PC-9 (cell line): ENCODE measurements around the gene DNM3. TPM values are rescaled to one million over a fixed set of nuclear protein-coding genes. Genes with fewer than 3 reads are reported as not detected.

ENCODE experiments used
- BruUV-seq: library from RNA; stranded (reverse); fragments of 400-500 nt; replicated peaks from 2 replicates; lab custom pipeline; 2021; lab: Mats Ljungman, UMichigan
- CTCF ChIA-PET: fragments of 300-600 bp; sonication (Branson Sonifier 250); formaldehyde crosslinking; loops from one replicate; lab custom pipeline; 2022; ENCODE audit warnings: antibody characterized with exemption; lab: Charles Lee
- POLR2A ChIA-PET: fragments of 300-600 bp; sonication (Branson Sonifier 250); formaldehyde crosslinking; loops from one replicate; lab custom pipeline; 2022; ENCODE audit warnings: antibody characterized with exemption; ENCODE audit not compliant: unreplicated experiment; lab: Charles Lee
- DNase-seq, 2 experiments: peaks; one replicate each; pipeline versions ENCODE4 v3.0.0 to v3.0.0-alpha.2; 2015 to 2022; ENCODE audit warnings: mixed read lengths in 1 of 2
- H2AFZ ChIP-seq: fragments of 200-600 bp; sonication (generic); 2 replicates; pipeline ENCODE4 v1.8.1; 2017; ENCODE audit warnings: antibody characterized with exemption
- H3F3A ChIP-seq: fragments of 200-600 bp; sonication (generic); 2 replicates; pipeline ENCODE4 v1.8.1; 2017; ENCODE audit warnings: antibody characterized with exemption, mild to moderate bottlenecking, low read depth; ENCODE audit not compliant: insufficient read depth
- H3K27ac ChIP-seq: fragments of 200-600 bp; sonication (generic); 2 replicates; pipeline ENCODE4 v1.6.1; 2016; ENCODE audit warnings: mixed run types
- H3K27me3 ChIP-seq: fragments of 200-600 bp; sonication (generic); 2 replicates; pipeline ENCODE4 v1.6.1; 2016; ENCODE audit warnings: low read depth, mixed run types; ENCODE audit not compliant: insufficient read depth
- H3K36me3 ChIP-seq: fragments of 200-600 bp; sonication (generic); 2 replicates; pipeline ENCODE4 v1.6.1; 2016; ENCODE audit warnings: low read depth, mixed run types
- H3K4me1 ChIP-seq: fragments of 200-600 bp; sonication (generic); replicated peaks from 2 replicates; pipeline ENCODE4 v1.6.1; 2016; ENCODE audit warnings: mixed run types; ENCODE audit not compliant: insufficient read depth
- H3K4me2 ChIP-seq: fragments of 200-600 bp; sonication (generic); 2 replicates; pipeline ENCODE4 v1.6.1; 2017; ENCODE audit warnings: mixed run types
- H3K4me3 ChIP-seq: fragments of 200-600 bp; sonication (generic); 2 replicates; pipeline ENCODE4 v1.6.1; 2016; ENCODE audit warnings: mixed run types
- H3K79me2 ChIP-seq: fragments of 200-600 bp; sonication (generic); 2 replicates; pipeline ENCODE4 v1.6.1; 2017; ENCODE audit warnings: low read depth, mixed run types
- H3K9me2 ChIP-seq: fragments of 200-600 bp; sonication (generic); 2 replicates; pipeline ENCODE4 v1.8.1; 2017; ENCODE audit warnings: mild to moderate bottlenecking; ENCODE audit not compliant: insufficient read depth
- H3K9me3 ChIP-seq: fragments of 200-600 bp; sonication (generic); 2 replicates; pipeline ENCODE4 v1.8.1; 2016; ENCODE audit warnings: low read depth; ENCODE audit not compliant: insufficient read depth
- H4K20me1 ChIP-seq: fragments of 200-600 bp; sonication (generic); 2 replicates; pipeline ENCODE4 v1.8.1; 2017; ENCODE audit not compliant: insufficient read depth
- CTCF ChIP-seq: fragments of 200-600 bp; sonication (generic); conservative IDR thresholded peaks from 2 replicates; pipeline ENCODE4 v1.6.1; 2017; ENCODE audit warnings: mixed run types, antibody characterized with exemption, mild to moderate bottlenecking, moderate library complexity
- EZH2 ChIP-seq: fragments of 200-600 bp; sonication (generic); IDR thresholded peaks from 2 replicates; pipeline ENCODE4 v1.8.0; 2017; ENCODE audit warnings: antibody characterized with exemption, low read depth
- intact Hi-C: fragments of 100-400 bp; cut with micrococcal nuclease; formaldehyde crosslinking; loops from one replicate; pipeline ENCODE4 v1.10.0; 2022; ENCODE audit not compliant: unreplicated experiment
- total RNA-seq: library from RNA; stranded (reverse); gene quantifications from 2 replicates; pipeline ENCODE4 v1.2.3, GENCODE V29; 2021

DNM3 gene
- total RNA-seq, 1 experiment from 2014 or later: 1.7 TPM

- Histone ChIP-seq H3K4me3 (no peak overlapping the region), H2AFZ (no peak overlapping the region), H3F3A (no peaks in the 10 kb centered on the region), H3K9me2 (no peaks in the 10 kb centered on the region), H3K9me3 (no peaks in the 10 kb centered on the region; the same call in 1 of the 2 replicates), H3K4me2 (no peak overlapping the region), H3K79me2 (no peaks in the 10 kb centered on the region), H4K20me1 (no peaks in the 10 kb centered on the region), H3K4me1 (no peaks in the 10 kb centered on the region), H3K36me3 (no peaks in the 10 kb centered on the region), H3K27ac (no peak overlapping the region), H3K27me3 (no peaks in the 10 kb centered on the region)
- intact Hi-C loops: no loop called here
- CTCF ChIA-PET: interaction anchor here (0.6 kb wide), 1 partner anchor 397 kb away, joined by 3 read pairs; no protein-coding TSS in a partner anchor
- DNase-seq: no peak
- no TSS peak for BruUV-seq
- TF ChIP-seq CTCF (no peak), EZH2 (no peak)
- POLR2A ChIA-PET: no interaction called here
These were observed 540.6 kb downstream of the DNM3 start for GRCh38 chr1:172381946-172382345.

- Histone ChIP-seq H3K36me3 (no peaks in the 10 kb centered on the region), H4K20me1 (no peaks in the 10 kb centered on the region), H3K27me3 (no peaks in the 10 kb centered on the region), H3K9me2 (no peaks in the 10 kb centered on the region), H2AFZ (no peak overlapping the region), H3K9me3 (no peaks in the 10 kb centered on the region; the same call in 1 of the 2 replicates), H3F3A (no peaks in the 10 kb centered on the region), H3K4me3 (no peak overlapping the region), H3K79me2 (no peaks in the 10 kb centered on the region), H3K4me2 (no peak overlapping the region), H3K4me1 (no peaks in the 10 kb centered on the region), H3K27ac (no peak overlapping the region)
- no TSS peak for BruUV-seq
- CTCF ChIA-PET: interaction anchor here (0.6 kb wide), 1 partner anchor 397 kb away, joined by 3 read pairs; no protein-coding TSS in a partner anchor
- POLR2A ChIA-PET: no interaction called here
- TF ChIP-seq CTCF: no peak
- no peak for TF ChIP-seq EZH2
- intact Hi-C loops: no loop called here
- DNase-seq: no peak
These were observed 541.1 kb downstream of the DNM3 start for GRCh38 chr1:172382406-172382805.

GRCh38 chr1:172382990-172383389, 541.7 kb downstream of the DNM3 start:
- no peaks in the 10 kb centered on the region for H3K36me3 ChIP-seq
- no peaks in the 10 kb centered on the region for H3K79me2 ChIP-seq
- intact Hi-C loops: no loop called here
- BruUV-seq: no TSS peak
- H3K4me1 ChIP-seq: no peaks in the 10 kb centered on the region
- H3K9me3 ChIP-seq: no peaks in the 10 kb centered on the region; the same call in 1 of the 2 replicates
- no peak for TF ChIP-seq EZH2
- no peak for TF ChIP-seq CTCF
- no peaks in the 10 kb centered on the region for H3K9me2 ChIP-seq
- H3K27ac ChIP-seq: no peak overlapping the region
- no peaks in the 10 kb centered on the region for H3K27me3 ChIP-seq
- ChIA-PET CTCF (no interaction called here), POLR2A (no interaction called here)
- H4K20me1 ChIP-seq: no peaks in the 10 kb centered on the region
- H3K4me2 ChIP-seq: no peak overlapping the region
- H3K4me3 ChIP-seq: no peak overlapping the region
- H2AFZ ChIP-seq: no peak overlapping the region
- DNase-seq: no peak
- H3F3A ChIP-seq: no peaks in the 10 kb centered on the region
